ENCODE results near the gene MAGOH. TPM values are rescaled to one million over a fixed set of nuclear protein-coding genes. Genes with fewer than 3 reads are reported as not detected.
A peak's percentile ranks its signal among the peaks of the same experiment; 100 is the strongest.

Gene MAGOH
- polyA plus RNA-seq (26.7 to 104 TPM (median 44.5 TPM) in 3 replicates), polyA minus RNA-seq (4.3 to 22.5 TPM (median 15.2 TPM) in 3 replicates)
- polyA plus RNA-seq (2011; ENCODE audit: low read depth) = 35.4 TPM
- polyA plus RNA-seq (2011; cell fraction: cytosol; rRNA removed) = 18.7 and 27.4 TPM in 2 replicates
- 10.3 and 23.9 TPM in 2 replicates for polyA plus RNA-seq (2011; cell fraction: nucleus; rRNA removed)
- polyA plus RNA-seq (2012; ENCODE audit: low replicate concordance) = 53.5 and 92.0 TPM in 2 replicates
- 7.1 TPM for polyA minus RNA-seq (2011; cell fraction: cytosol; rRNA and poly(A)+ RNA removed)
- 4.4 and 11.8 TPM in 2 replicates for polyA minus RNA-seq (2011; cell fraction: nucleus; rRNA and poly(A)+ RNA removed)

DNA sequence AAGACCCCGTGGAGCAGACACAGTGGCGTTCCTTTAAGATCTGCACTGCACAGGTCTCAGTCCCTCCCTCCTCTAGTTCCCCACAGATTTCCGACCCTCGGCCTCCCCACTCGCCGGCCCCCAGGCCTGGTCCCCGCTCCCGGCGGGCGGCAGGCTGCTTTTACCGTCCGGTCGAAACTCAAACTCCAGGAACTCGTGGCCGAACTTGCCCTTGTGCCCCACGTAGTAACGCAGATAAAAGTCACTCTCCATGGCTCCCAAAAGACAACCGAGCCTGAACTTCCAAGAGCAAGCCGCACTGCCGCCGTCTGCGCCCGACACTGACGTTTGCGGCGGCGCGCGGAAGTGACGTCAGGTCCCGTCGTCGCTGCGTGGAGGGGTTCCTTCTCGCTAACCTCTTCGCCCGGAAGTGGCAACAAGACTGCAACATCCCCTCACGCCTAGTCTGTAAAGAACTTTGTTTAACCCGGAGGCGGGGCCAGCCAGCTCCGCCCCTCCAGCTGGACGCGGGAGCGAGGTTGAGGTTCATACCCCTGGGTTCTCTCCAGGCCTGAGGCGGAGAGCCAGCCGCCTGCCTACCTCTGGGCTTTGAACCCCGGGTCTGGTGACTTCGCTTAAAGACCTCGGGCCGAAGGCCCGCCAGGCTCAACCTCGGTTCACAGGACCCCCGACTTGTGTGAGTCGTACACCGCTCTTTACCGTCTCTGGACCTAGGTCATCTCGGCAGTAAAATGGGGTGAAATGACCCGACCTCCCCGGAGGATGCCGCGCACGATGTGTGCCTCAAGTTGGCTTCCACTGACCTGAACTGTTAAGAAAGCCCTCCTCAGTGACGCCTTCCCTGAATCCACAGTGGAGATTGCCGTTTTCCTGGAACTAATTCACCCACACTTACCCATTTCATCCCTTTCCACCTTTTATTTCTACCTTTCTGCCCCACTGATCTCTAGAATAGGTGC, at the start of gene MAGOH:
Gene MAGOH, minus strand, starts transcription at position 322 of the 959 bp plus-strand sequence. Its CDS starts 70 bp downstream, at position 252.
- peak within 1 kb of the TSS; percentile 98 for H3K4me2 ChIP-seq (ENCODE audit: control insufficient read depth, extremely low read depth, insufficient read depth, low read depth, low read length)
- peak within 1 kb of the TSS; percentile 82 for H3K27ac ChIP-seq (ENCODE audit: control insufficient read depth, insufficient read depth, low read length)
- no peaks in the 10 kb centered on the region for H3K9me3 ChIP-seq (ENCODE audit: control insufficient read depth, low read depth, low read length)
- H3K9me1 ChIP-seq (ENCODE audit: control insufficient read depth, extremely low read depth, insufficient read depth, low read length) = no peaks in the 10 kb centered on the region
- FAIRE-seq = peak; percentile 85
- no peaks in the 10 kb centered on the region for H3K27me3 ChIP-seq (ENCODE audit: control insufficient read depth, extremely low read depth, insufficient read depth, low read length)
- peak within 1 kb of the TSS; percentile 86 for H3K9ac ChIP-seq (ENCODE audit: control insufficient read depth, extremely low read depth, insufficient read depth, low read length)
- no peaks in the 10 kb centered on the region for H4K20me1 ChIP-seq (ENCODE audit: control insufficient read depth, extremely low read depth, insufficient read depth, low read length)
- peaks cover 14% of the 10 kb centered on the region for H3K4me1 ChIP-seq (ENCODE audit: control insufficient read depth, extremely low read depth, insufficient read depth, low read length)
- peak within 1 kb of the TSS; percentile 93 for H2AFZ ChIP-seq (ENCODE audit: control insufficient read depth, low read length)
- dilution Hi-C loops (cut with MboI; ENCODE audit: extremely low pct_ligation_motif_present, low sequenced_read_pairs) = no loop called here
- H3K4me3 ChIP-seq (ENCODE audit: control insufficient read depth in 2 of 3, extremely low read depth in 1 of 3, insufficient read depth in 2 of 3, low read depth in 1 of 3, low read length in 3 of 3) = peak within 1 kb of the TSS; percentile 77 to 93 (median 77)
- DNase-seq (ENCODE audit: low read depth, low spot score) = peak; percentile 72
- H3K79me2 ChIP-seq (ENCODE audit: control insufficient read depth, insufficient read depth, low read length) = peaks cover 26% of the 10 kb centered on the region
- TF ChIP-seq CTCF (optimal IDR thresholded peaks at IDR 0.05 in 1 of 3, IDR thresholded peaks at IDR 0.05 in 1 of 3, conservative IDR thresholded peaks at IDR 0.05 in 1 of 3; ENCODE audit: extremely low read depth in 1 of 3, insufficient read depth in 2 of 3, low read length in 3 of 3) = no peak
- no peak for TF ChIP-seq EZH2 (IDR thresholded peaks at IDR 0.05; ENCODE audit: low read length)
- peaks cover 4 to 9% of the 10 kb centered on the region in 2 experiments for H3K36me3 ChIP-seq (ENCODE audit: control insufficient read depth in 2 of 2, extremely low read depth in 1 of 2, insufficient read depth in 2 of 2, low read length in 2 of 2)

- no peaks in the 10 kb centered on the region for H3K9me3 ChIP-seq (ENCODE audit: control insufficient read depth, low read depth, low read length)
- H3K79me2 ChIP-seq (ENCODE audit: control insufficient read depth, insufficient read depth, low read length) = no peaks in the 10 kb centered on the region
- no peak overlapping the region for H3K4me2 ChIP-seq (ENCODE audit: control insufficient read depth, extremely low read depth, insufficient read depth, low read depth, low read length)
- no peak overlapping the region for H2AFZ ChIP-seq (ENCODE audit: control insufficient read depth, low read length)
- H3K9me1 ChIP-seq (ENCODE audit: control insufficient read depth, extremely low read depth, insufficient read depth, low read length) = no peaks in the 10 kb centered on the region
- H3K36me3 ChIP-seq (ENCODE audit: control insufficient read depth in 2 of 2, extremely low read depth in 1 of 2, insufficient read depth in 2 of 2, low read length in 2 of 2) = peaks cover 18 to 26% of the 10 kb centered on the region in 2 experiments
- no peak for FAIRE-seq
- no peaks in the 10 kb centered on the region for H4K20me1 ChIP-seq (ENCODE audit: control insufficient read depth, extremely low read depth, insufficient read depth, low read length)
- H3K9ac ChIP-seq (ENCODE audit: control insufficient read depth, extremely low read depth, insufficient read depth, low read length) = no peak overlapping the region
- no peak for TF ChIP-seq EZH2 (IDR thresholded peaks at IDR 0.05; ENCODE audit: low read length)
- TF ChIP-seq CTCF (optimal IDR thresholded peaks at IDR 0.05 in 1 of 3, IDR thresholded peaks at IDR 0.05 in 1 of 3, conservative IDR thresholded peaks at IDR 0.05 in 1 of 3; ENCODE audit: extremely low read depth in 1 of 3, insufficient read depth in 2 of 3, low read length in 3 of 3) = no peak
- dilution Hi-C loops (cut with MboI; ENCODE audit: extremely low pct_ligation_motif_present, low sequenced_read_pairs) = no loop called here
- no peak overlapping the region for H3K27ac ChIP-seq (ENCODE audit: control insufficient read depth, insufficient read depth, low read length)
- no peak overlapping the region for H3K4me3 ChIP-seq (ENCODE audit: control insufficient read depth in 2 of 3, extremely low read depth in 1 of 3, insufficient read depth in 2 of 3, low read depth in 1 of 3, low read length in 3 of 3)
- no peaks in the 10 kb centered on the region for H3K4me1 ChIP-seq (ENCODE audit: control insufficient read depth, extremely low read depth, insufficient read depth, low read length)
- H3K27me3 ChIP-seq (ENCODE audit: control insufficient read depth, extremely low read depth, insufficient read depth, low read length) = no peaks in the 10 kb centered on the region
- no peak for DNase-seq (ENCODE audit: low read depth, low spot score)
Measured at GRCh38 chr1:53286955-53287354, 48.6 kb upstream of the MAGOH start.
